Upper lobe of left lung (tissue), 4 donors: ENCODE data around the gene PCDHGA12.
"Not testable (repeated sequence)": the region's sequence is repeated elsewhere in the genome, so short reads cannot be mapped to it uniquely, and the experiment has no call there.

Experiments used
- POLR2AphosphoS5 ChIP-seq, 2 donors: sonication (generic); formaldehyde crosslinking; IDR thresholded peaks; one replicate each; pipeline ENCODE4 v1.5.1; 2017; ENCODE audit warnings: antibody characterized with exemption in 2 of 2
- TF ChIP-seq, protein P1 (sequence below), 6 experiments: fragments of 450-650 bp in 4 of 6; fragments of 200-600 bp in 2 of 6; sonication (generic) in 2 of 6; IDR thresholded peaks; one replicate each; pipeline ENCODE4 v1.5.1; 2016 to 2019; ENCODE audit warnings: antibody characterized with exemption in 6 of 6

DNA sequence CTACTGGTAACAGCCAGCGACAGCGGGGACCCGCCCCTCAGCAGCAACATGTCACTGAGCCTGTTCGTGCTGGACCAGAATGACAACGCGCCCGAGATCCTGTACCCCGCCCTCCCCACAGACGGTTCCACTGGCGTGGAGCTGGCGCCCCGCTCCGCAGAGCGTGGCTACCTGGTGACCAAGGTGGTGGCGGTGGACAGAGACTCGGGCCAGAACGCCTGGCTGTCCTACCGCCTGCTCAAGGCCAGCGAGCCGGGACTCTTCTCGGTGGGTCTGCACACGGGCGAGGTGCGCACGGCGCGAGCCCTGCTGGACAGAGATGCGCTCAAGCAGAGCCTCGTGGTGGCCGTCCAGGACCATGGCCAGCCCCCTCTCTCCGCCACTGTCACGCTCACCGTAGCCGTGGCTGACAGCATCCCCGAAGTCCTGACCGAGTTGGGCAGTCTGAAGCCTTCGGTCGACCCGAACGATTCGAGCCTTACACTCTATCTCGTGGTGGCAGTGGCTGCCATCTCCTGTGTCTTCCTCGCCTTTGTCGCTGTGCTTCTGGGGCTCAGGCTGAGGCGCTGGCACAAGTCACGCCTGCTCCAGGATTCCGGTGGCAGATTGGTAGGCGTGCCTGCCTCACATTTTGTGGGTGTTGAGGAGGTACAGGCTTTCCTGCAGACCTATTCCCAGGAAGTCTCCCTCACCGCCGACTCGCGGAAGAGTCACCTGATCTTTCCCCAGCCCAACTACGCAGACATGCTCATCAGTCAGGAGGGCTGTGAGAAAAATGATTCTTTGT is 35.7 kb upstream of the PCDHGA12 start:
- TF ChIP-seq, protein P1, sequence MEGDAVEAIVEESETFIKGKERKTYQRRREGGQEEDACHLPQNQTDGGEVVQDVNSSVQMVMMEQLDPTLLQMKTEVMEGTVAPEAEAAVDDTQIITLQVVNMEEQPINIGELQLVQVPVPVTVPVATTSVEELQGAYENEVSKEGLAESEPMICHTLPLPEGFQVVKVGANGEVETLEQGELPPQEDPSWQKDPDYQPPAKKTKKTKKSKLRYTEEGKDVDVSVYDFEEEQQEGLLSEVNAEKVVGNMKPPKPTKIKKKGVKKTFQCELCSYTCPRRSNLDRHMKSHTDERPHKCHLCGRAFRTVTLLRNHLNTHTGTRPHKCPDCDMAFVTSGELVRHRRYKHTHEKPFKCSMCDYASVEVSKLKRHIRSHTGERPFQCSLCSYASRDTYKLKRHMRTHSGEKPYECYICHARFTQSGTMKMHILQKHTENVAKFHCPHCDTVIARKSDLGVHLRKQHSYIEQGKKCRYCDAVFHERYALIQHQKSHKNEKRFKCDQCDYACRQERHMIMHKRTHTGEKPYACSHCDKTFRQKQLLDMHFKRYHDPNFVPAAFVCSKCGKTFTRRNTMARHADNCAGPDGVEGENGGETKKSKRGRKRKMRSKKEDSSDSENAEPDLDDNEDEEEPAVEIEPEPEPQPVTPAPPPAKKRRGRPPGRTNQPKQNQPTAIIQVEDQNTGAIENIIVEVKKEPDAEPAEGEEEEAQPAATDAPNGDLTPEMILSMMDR (IDR thresholded peaks at IDR 0.05) = not testable (repeated sequence)
- TF ChIP-seq POLR2AphosphoS5 (IDR thresholded peaks at IDR 0.05) = not testable (repeated sequence)
